Progenitor cell of endocrine pancreas (in vitro differentiated cells): ENCODE results near the gene HES5. TPM values are rescaled to one million over a fixed set of nuclear protein-coding genes. Genes with fewer than 3 reads are reported as not detected.

Experiments used
- DNase-seq: peaks from one replicate; pipeline ENCODE4 v3.0.0; 2021; ENCODE audit warnings: low spot score; ENCODE audit not compliant: unreplicated experiment
- H3K27ac Mint-ChIP-seq: 2 replicates; pipeline ENCODE4 v1.8.0; 2021; ENCODE audit warnings: mild to moderate bottlenecking, moderate library complexity, mixed read lengths
- H3K27me3 Mint-ChIP-seq: 2 replicates; pipeline ENCODE4 v1.8.0; 2021; ENCODE audit warnings: mixed read lengths
- H3K36me3 Mint-ChIP-seq: 2 replicates; pipeline ENCODE4 v1.8.0; 2022; ENCODE audit warnings: mixed read lengths; ENCODE audit not compliant: insufficient read depth
- H3K4me1 Mint-ChIP-seq: 2 replicates; pipeline ENCODE4 v1.8.0; 2021; ENCODE audit warnings: low read depth, mixed read lengths
- H3K4me3 Mint-ChIP-seq: 2 replicates; pipeline ENCODE4 v1.8.0; 2021; ENCODE audit warnings: low read depth, mild to moderate bottlenecking, moderate library complexity, mixed read lengths
- H3K9me3 Mint-ChIP-seq: 2 replicates; pipeline ENCODE4 v1.8.0; 2021; ENCODE audit warnings: low read depth, mixed read lengths
- CTCF ChIP-seq: fragments of 200-600 bp; sonication (generic); IDR thresholded peaks from one replicate; pipeline ENCODE4 v1.5.0; 2021; ENCODE audit warnings: antibody characterized with exemption, mild to moderate bottlenecking; ENCODE audit not compliant: unreplicated experiment
- total RNA-seq: library from RNA; stranded (reverse); gene quantifications from 2 replicates; pipeline ENCODE4 v1.2.1, GENCODE V29; 2021

HES5 gene
- total RNA-seq, 1 donor from 2014 or later, result 0.36 TPM

- Mint-ChIP-seq H3K27ac (no peak overlapping the region), H3K9me3 (no peaks in the 10 kb centered on the region), H3K36me3 (no peaks in the 10 kb centered on the region), H3K27me3 (peaks cover 4% of the 10 kb centered on the region), H3K4me3 (no peak overlapping the region), H3K4me1 (no peaks in the 10 kb centered on the region)
- no peak for TF ChIP-seq CTCF
- DNase-seq, result no peak
Measured at GRCh38 chr1:2480236-2480985, 49.7 kb downstream of the HES5 start.

- H3K36me3 Mint-ChIP-seq, result no peaks in the 10 kb centered on the region
- TF ChIP-seq CTCF, result no peak
- DNase-seq, result no peak
Measured at GRCh38 chr1:2479618-2480017, 50.4 kb downstream of the HES5 start.

GRCh38 chr1:2479186-2479585, 50.9 kb downstream of the HES5 start:
- H3K36me3 Mint-ChIP-seq, result no peaks in the 10 kb centered on the region
- no peaks in the 10 kb centered on the region for H3K4me1 Mint-ChIP-seq
- H3K27me3 Mint-ChIP-seq, result peaks cover 3% of the 10 kb centered on the region
- H3K9me3 Mint-ChIP-seq, result no peaks in the 10 kb centered on the region
- no peak overlapping the region for H3K4me3 Mint-ChIP-seq
- no peak for TF ChIP-seq CTCF
- H3K27ac Mint-ChIP-seq, result no peak overlapping the region
- no peak for DNase-seq

More at GRCh38 chr1:2479618-2480017, 50.4 kb downstream of the HES5 start:
- Mint-ChIP-seq H3K27ac (no peak overlapping the region), H3K9me3 (no peaks in the 10 kb centered on the region), H3K4me1 (no peaks in the 10 kb centered on the region), H3K27me3 (peaks cover 4% of the 10 kb centered on the region), H3K4me3 (no peak overlapping the region)

Other genes with a start within 250 kb of the HES5 start
- gene MORN1, start 138.7 kb downstream of the HES5 start, total RNA-seq, result 34.0 and 35.3 TPM in 2 replicates
- 93.6 and 99.3 TPM in 2 replicates for gene RER1, start 138.4 kb downstream of the HES5 start, total RNA-seq
- gene PEX10, start 117.7 kb downstream of the HES5 start, total RNA-seq, result 27.5 and 27.6 TPM in 2 replicates
- 0.13 TPM in 1 of 2 replicates, not detected in the other for gene PLCH2, start 54.0 kb downstream of the HES5 start, total RNA-seq
- 42.5 and 45.4 TPM in 2 replicates for gene PANK4, start 3.7 kb downstream of the HES5 start, total RNA-seq
- gene TNFRSF14, start 26.1 kb upstream of the HES5 start, total RNA-seq, result 0.41 and 0.75 TPM in 2 replicates
- 32.0 and 36.4 TPM in 2 replicates for gene PRXL2B, start 56.5 kb upstream of the HES5 start, total RNA-seq
- 0.64 and 0.93 TPM in 2 replicates for gene MMEL1, start 102.8 kb upstream of the HES5 start, total RNA-seq